ENCODE results near the gene EEF2KMT. TPM values are rescaled to one million over a fixed set of nuclear protein-coding genes. Genes with fewer than 3 reads are reported as not detected.
"Not testable (repeated sequence)": the region's sequence is repeated elsewhere in the genome, so short reads cannot be mapped to it uniquely, and the experiment has no call there.

EEF2KMT gene, protein sequence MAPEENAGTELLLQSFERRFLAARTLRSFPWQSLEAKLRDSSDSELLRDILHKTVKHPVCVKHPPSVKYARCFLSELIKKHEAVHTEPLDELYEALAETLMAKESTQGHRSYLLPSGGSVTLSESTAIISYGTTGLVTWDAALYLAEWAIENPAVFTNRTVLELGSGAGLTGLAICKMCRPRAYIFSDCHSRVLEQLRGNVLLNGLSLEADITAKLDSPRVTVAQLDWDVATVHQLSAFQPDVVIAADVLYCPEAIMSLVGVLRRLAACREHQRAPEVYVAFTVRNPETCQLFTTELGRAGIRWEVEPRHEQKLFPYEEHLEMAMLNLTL
- polyA plus RNA-seq (7.6 to 10.2 TPM (median 8.1 TPM) in 3 replicates), polyA minus RNA-seq (6.0 to 16.1 TPM (median 9.6 TPM) in 3 replicates)
- 23.1 TPM for polyA plus RNA-seq (2011; ENCODE audit: low read depth)
- polyA plus RNA-seq (2011; cell fraction: cytosol; rRNA removed) = 7.1 and 8.8 TPM in 2 replicates
- 5.1 and 6.7 TPM in 2 replicates for polyA plus RNA-seq (2011; cell fraction: nucleus; rRNA removed)
- 8.3 and 13.9 TPM in 2 replicates for polyA plus RNA-seq (2012; ENCODE audit: low replicate concordance)
- polyA minus RNA-seq (2011; cell fraction: cytosol; rRNA and poly(A)+ RNA removed) = 4.4 TPM
- polyA minus RNA-seq (2011; cell fraction: nucleus; rRNA and poly(A)+ RNA removed) = 2.1 and 4.1 TPM in 2 replicates

DNA sequence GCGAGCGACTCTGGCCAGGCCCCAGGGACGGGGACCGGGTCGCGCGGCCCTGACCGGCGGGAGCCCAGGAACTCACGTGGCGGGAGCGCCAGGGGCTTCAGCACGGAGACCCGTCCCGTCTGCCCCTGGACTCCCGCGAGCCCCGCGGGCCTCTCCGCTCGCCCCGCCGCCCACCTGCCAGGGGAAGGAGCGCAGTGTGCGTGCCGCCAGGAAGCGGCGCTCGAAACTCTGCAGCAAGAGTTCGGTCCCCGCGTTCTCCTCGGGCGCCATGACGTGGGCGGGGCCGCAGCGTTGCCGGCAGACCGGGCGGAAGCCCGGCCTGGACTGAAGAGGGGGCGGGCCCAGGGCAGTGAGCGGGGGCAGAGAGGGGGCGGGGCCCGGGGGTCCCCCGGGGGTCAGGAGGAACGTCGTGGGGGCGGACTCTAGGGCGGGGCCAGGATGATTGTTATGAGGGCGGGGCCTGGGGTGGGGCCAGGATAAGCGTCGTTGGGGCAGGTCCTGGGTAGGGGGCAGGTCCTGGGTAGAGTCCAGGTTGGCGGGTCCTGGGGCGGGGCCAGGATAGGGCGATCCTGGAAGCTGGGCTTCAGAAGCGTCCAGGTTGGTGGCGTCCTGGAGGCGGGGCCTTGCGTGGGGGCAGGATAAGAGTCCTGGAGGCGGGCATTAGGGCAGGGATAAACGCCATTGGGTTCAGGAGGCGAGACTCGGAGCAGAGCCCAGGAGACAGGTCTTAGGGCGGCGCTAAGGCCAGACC lies at the start of gene EEF2KMT:
Gene EEF2KMT, minus strand, starts transcription at position 326 of the 751 bp plus-strand sequence. Its CDS starts 56 bp downstream, at position 270.
- H3K27me3 ChIP-seq (ENCODE audit: control insufficient read depth, extremely low read depth, insufficient read depth, low read length); H3K9me1 ChIP-seq (ENCODE audit: control insufficient read depth, extremely low read depth, insufficient read depth, low read length); H3K36me3 ChIP-seq (ENCODE audit: control insufficient read depth in 2 of 2, extremely low read depth in 1 of 2, insufficient read depth in 2 of 2, low read length in 2 of 2); H3K9me3 ChIP-seq (ENCODE audit: control insufficient read depth, low read depth, low read length); FAIRE-seq; dilution Hi-C loops (cut with MboI; ENCODE audit: extremely low pct_ligation_motif_present, low sequenced_read_pairs); H4K20me1 ChIP-seq (ENCODE audit: control insufficient read depth, extremely low read depth, insufficient read depth, low read length); H3K79me2 ChIP-seq (ENCODE audit: control insufficient read depth, insufficient read depth, low read length); H3K4me1 ChIP-seq (ENCODE audit: control insufficient read depth, extremely low read depth, insufficient read depth, low read length): not testable (repeated sequence)
- peak within 1 kb of the TSS; percentile 65 to 75 (median 71) for H3K4me3 ChIP-seq (ENCODE audit: control insufficient read depth in 2 of 3, extremely low read depth in 1 of 3, insufficient read depth in 2 of 3, low read depth in 1 of 3, low read length in 3 of 3)
- H3K9ac ChIP-seq (ENCODE audit: control insufficient read depth, extremely low read depth, insufficient read depth, low read length) = peak within 1 kb of the TSS; percentile 82
- DNase-seq (ENCODE audit: low read depth, low spot score) = peak; percentile 97
- peak within 1 kb of the TSS; percentile 69 for H2AFZ ChIP-seq (ENCODE audit: control insufficient read depth, low read length)
- peak within 1 kb of the TSS; percentile 68 for H3K4me2 ChIP-seq (ENCODE audit: control insufficient read depth, extremely low read depth, insufficient read depth, low read depth, low read length)
- H3K27ac ChIP-seq (ENCODE audit: control insufficient read depth, insufficient read depth, low read length) = peak within 1 kb of the TSS; percentile 40

DNA sequence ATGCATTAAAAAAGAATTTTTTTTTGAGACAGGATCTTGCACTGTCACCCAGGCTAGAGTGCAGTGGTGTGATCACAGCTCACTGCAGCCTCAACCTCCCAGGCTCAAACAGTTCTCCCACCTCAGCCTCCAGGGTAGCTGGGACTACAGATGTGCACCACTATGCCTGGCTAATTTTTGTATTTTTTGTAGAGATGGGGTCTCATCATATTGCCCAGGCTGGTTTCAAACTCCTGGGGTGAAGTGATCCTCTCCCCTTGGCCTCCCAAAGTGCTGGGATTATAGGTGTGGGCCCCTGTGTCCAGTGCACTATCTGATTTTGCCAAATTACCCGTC lies 47.0 kb upstream of the EEF2KMT start:
- FAIRE-seq; dilution Hi-C loops (cut with MboI; ENCODE audit: extremely low pct_ligation_motif_present, low sequenced_read_pairs); H2AFZ ChIP-seq (ENCODE audit: control insufficient read depth, low read length): not testable (repeated sequence)

More for the DNA sequence above, 47.0 kb upstream of the EEF2KMT start:
- not testable (repeated sequence) for H4K20me1 ChIP-seq (ENCODE audit: control insufficient read depth, extremely low read depth, insufficient read depth, low read length); H3K9ac ChIP-seq (ENCODE audit: control insufficient read depth, extremely low read depth, insufficient read depth, low read length); H3K79me2 ChIP-seq (ENCODE audit: control insufficient read depth, insufficient read depth, low read length); H3K4me1 ChIP-seq (ENCODE audit: control insufficient read depth, extremely low read depth, insufficient read depth, low read length); H3K27me3 ChIP-seq (ENCODE audit: control insufficient read depth, extremely low read depth, insufficient read depth, low read length); H3K4me3 ChIP-seq (ENCODE audit: control insufficient read depth in 2 of 3, extremely low read depth in 1 of 3, insufficient read depth in 2 of 3, low read depth in 1 of 3, low read length in 3 of 3); H3K27ac ChIP-seq (ENCODE audit: control insufficient read depth, insufficient read depth, low read length); DNase-seq (ENCODE audit: low read depth, low spot score); H3K36me3 ChIP-seq (ENCODE audit: control insufficient read depth in 2 of 2, extremely low read depth in 1 of 2, insufficient read depth in 2 of 2, low read length in 2 of 2); H3K9me1 ChIP-seq (ENCODE audit: control insufficient read depth, extremely low read depth, insufficient read depth, low read length); H3K4me2 ChIP-seq (ENCODE audit: control insufficient read depth, extremely low read depth, insufficient read depth, low read depth, low read length); H3K9me3 ChIP-seq (ENCODE audit: control insufficient read depth, low read depth, low read length)
